Measurements from ENCODE around the gene DNAJB12. TPM values are rescaled to one million over a fixed set of nuclear protein-coding genes. Genes with fewer than 3 reads are reported as not detected.

The DNAJB12 gene
- total and polyA plus RNA-seq, 4 donors, result 22.9 to 41.5 (median 36.2) TPM

DNA sequence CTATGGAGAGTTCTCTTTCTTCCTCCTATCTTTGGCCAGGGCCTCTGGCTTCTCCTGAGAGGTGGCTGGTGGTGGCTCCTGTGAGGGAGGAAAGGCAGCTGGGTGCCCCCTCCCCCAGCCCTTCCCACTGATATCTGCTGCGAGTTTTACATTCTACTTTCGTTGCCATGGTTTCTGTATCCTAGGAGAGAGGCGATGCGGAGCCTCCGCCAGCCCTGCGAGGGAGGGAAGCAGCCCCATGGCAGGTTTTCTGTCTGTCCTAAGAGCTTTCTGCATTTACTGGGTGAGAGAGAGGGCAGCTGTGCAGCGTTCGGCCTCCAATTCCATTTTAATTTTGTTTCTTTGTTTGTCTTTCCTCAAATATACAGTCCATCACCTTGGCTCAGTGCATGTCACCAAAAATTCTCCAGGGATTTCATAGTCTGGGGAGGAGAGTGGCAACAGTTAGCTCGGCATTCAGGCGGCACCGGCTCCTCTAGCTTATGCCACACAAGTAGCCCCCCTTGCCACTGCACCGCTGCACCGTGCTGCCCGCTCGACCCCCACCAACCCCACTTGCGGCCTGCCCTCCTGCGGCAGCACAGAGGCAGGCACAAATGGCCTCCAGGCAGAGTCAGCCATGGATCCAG lies 20.4 kb downstream of the DNAJB12 start:
- H3K27ac ChIP-seq (ENCODE audit: low read depth, low read length), result peak overlapping the region; percentile 87
- H3K27me3 ChIP-seq (ENCODE audit: control insufficient read depth, insufficient read depth, low read length), result no peaks in the 10 kb centered on the region
- no peaks in the 10 kb centered on the region for H3K9me3 ChIP-seq (ENCODE audit: control insufficient read depth, insufficient read depth, low read length)
- H3K4me3 ChIP-seq (ENCODE audit: low read depth, low read length), result no peak overlapping the region
- peaks cover 53% of the 10 kb centered on the region for H3K36me3 ChIP-seq (ENCODE audit: control insufficient read depth, insufficient read depth, low read length)
- DNase-seq (ENCODE audit: low read depth in 4 of 6, low spot score in 6 of 6), result peak in 4 of 6 donors; percentile 85 to 98 (median 92)
- WGBS (ENCODE audit: insufficient coverage), result 10% methylated on average over 8 of the region's 17 CpGs
- H3K4me1 ChIP-seq (ENCODE audit: control insufficient read depth, insufficient read depth, low read length), result peaks cover 72% of the 10 kb centered on the region

GRCh38 chr10:72333112-72334015 lies 21.4 kb downstream of the DNAJB12 start:
- Histone ChIP-seq H3K4me1 (ENCODE audit: control insufficient read depth, insufficient read depth, low read length) (peaks cover 81% of the 10 kb centered on the region), H3K36me3 (ENCODE audit: control insufficient read depth, insufficient read depth, low read length) (peaks cover 49% of the 10 kb centered on the region), H3K27ac (ENCODE audit: low read depth, low read length) (peak overlapping the region; percentile 87), H3K9me3 (ENCODE audit: control insufficient read depth, insufficient read depth, low read length) (no peaks in the 10 kb centered on the region), H3K27me3 (ENCODE audit: control insufficient read depth, insufficient read depth, low read length) (no peaks in the 10 kb centered on the region), H3K4me3 (ENCODE audit: low read depth, low read length) (no peak overlapping the region)
- no peak for DNase-seq (ENCODE audit: low read depth in 4 of 6, low spot score in 6 of 6)
- 79% methylated on average over 11 of the region's 19 CpGs for WGBS (ENCODE audit: insufficient coverage)

DNA sequence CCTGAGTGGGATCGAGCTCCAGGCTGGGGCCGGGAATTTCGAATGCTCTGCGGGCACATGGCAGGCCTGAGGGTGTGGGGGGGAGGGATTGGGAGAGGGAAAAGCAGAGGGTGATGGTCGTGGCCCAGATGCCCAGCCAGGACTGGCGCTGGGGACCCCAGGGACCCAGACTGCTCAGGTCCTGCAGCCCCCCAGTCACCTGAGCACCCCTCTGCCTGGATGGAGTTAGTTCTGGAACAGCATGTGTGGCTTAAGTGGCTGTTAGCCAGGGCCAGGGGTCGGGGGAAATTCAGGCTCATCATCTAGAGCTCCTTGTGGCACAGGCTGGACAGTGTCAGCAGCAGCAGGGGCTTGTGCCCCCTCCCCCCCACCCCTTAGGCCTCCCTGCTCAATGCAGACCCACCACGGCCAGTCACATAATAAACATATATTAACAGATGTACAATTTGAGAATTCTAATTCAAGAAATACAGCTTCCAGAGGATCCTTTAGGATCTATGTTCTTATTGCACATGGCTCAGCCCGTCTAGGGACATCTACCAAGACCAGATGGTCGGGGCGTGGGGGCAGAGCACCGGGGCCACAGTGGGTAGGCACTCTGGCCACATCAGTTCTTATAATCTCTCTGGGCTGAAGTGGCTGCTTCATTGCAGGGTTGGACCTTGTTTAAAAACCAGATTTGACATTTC lies 22.2 kb downstream of the DNAJB12 start:
- no peak overlapping the region for H3K4me3 ChIP-seq (ENCODE audit: low read depth, low read length)
- peak overlapping the region; percentile 87 for H3K27ac ChIP-seq (ENCODE audit: low read depth, low read length)
- H3K36me3 ChIP-seq (ENCODE audit: control insufficient read depth, insufficient read depth, low read length), result peaks cover 41% of the 10 kb centered on the region
- WGBS (ENCODE audit: insufficient coverage), result 7% methylated on average over 7 of the region's 12 CpGs
- no peaks in the 10 kb centered on the region for H3K9me3 ChIP-seq (ENCODE audit: control insufficient read depth, insufficient read depth, low read length)
- H3K27me3 ChIP-seq (ENCODE audit: control insufficient read depth, insufficient read depth, low read length), result no peaks in the 10 kb centered on the region
- DNase-seq (ENCODE audit: low read depth in 4 of 6, low spot score in 6 of 6), result peak in 1 of 6 donors; percentile 29
- H3K4me1 ChIP-seq (ENCODE audit: control insufficient read depth, insufficient read depth, low read length), result peaks cover 89% of the 10 kb centered on the region

DNA sequence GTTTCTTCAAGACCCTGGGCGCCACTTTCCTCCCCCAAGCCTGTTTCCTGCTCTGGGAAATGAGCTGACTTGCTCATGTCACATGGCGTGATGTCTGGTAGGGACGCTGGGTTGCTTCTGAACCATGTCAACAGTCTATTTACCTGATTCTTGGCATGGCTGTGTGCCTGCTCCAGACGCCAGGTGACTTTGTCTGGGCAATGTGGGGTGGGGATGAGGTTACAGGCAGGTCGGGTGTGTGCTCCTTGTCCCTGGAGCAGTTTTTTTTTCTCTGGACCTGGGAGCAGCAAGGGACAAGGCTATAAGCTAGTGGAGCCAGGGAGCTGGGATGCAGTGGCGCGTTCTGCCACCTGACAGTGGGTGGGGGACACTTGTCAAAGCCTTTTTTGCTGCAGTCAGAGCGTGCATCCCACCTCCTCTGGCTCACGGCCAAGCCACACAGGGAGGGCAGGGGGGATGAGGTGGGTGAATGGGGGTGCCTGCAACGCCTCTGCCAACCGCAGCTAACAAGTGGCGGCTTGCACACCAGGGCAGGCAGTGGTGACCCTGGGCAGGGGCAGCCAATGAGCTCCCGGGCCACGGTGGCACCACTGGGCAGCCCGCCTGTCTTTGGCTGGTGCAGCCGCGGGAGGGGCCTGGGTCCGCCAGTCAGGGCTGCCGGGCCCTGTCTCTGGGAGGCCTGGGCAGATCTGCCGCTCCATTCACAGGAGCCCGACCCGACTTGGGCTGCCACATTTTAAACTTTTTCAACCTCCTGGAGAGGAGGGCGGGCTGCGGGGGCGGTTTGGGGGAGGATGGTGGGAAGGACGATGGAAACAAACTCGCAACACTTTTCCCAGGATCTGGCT lies 22.9 kb downstream of the DNAJB12 start:
- Histone ChIP-seq H3K27ac (ENCODE audit: low read depth, low read length) (peak overlapping the region; percentile 87), H3K36me3 (ENCODE audit: control insufficient read depth, insufficient read depth, low read length) (peaks cover 34% of the 10 kb centered on the region), H3K4me1 (ENCODE audit: control insufficient read depth, insufficient read depth, low read length) (peaks cover 89% of the 10 kb centered on the region), H3K27me3 (ENCODE audit: control insufficient read depth, insufficient read depth, low read length) (no peaks in the 10 kb centered on the region), H3K4me3 (ENCODE audit: low read depth, low read length) (no peak overlapping the region), H3K9me3 (ENCODE audit: control insufficient read depth, insufficient read depth, low read length) (no peaks in the 10 kb centered on the region)
- WGBS (ENCODE audit: insufficient coverage), result 12% methylated on average over 23 of the region's 27 CpGs
- peak in 4 of 6 donors; percentile 81 to 95 (median 89) for DNase-seq (ENCODE audit: low read depth in 4 of 6, low spot score in 6 of 6)

DNA sequence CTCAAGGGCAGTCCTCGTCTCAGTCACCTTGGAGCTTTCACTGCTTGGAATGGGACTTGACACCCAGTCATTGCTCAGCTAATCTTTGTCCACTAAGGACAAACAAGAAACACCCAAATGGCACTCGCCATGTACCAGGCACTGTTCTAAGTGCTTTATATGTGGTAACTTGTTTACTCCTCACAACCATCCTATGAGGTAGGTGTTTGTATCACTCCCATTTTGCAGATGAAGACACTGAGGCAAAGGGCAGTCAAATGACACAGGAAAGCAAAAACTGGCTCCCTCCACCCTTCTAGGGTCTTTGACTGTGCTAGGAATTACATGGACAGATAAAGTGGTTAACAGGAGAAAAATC lies 24.7 kb downstream of the DNAJB12 start:
- H3K9me3 ChIP-seq (ENCODE audit: control insufficient read depth, insufficient read depth, low read length), result no peaks in the 10 kb centered on the region
- no peak overlapping the region for H3K4me3 ChIP-seq (ENCODE audit: low read depth, low read length)
- peak overlapping the region; percentile 52 for H3K27ac ChIP-seq (ENCODE audit: low read depth, low read length)
- H3K27me3 ChIP-seq (ENCODE audit: control insufficient read depth, insufficient read depth, low read length), result no peaks in the 10 kb centered on the region
- DNase-seq (ENCODE audit: low read depth in 4 of 6, low spot score in 6 of 6), result no peak
- peaks cover 82% of the 10 kb centered on the region for H3K4me1 ChIP-seq (ENCODE audit: control insufficient read depth, insufficient read depth, low read length)
- H3K36me3 ChIP-seq (ENCODE audit: control insufficient read depth, insufficient read depth, low read length), result peaks cover 16% of the 10 kb centered on the region
- 63% methylated on average over 1 of the region's 2 CpGs for WGBS (ENCODE audit: insufficient coverage)

- no peak overlapping the region for H3K4me3 ChIP-seq (ENCODE audit: low read depth, low read length)
- H3K4me1 ChIP-seq (ENCODE audit: control insufficient read depth, insufficient read depth, low read length), result peaks cover 82% of the 10 kb centered on the region
- no peak for DNase-seq (ENCODE audit: low read depth in 4 of 6, low spot score in 6 of 6)
- peaks cover 11% of the 10 kb centered on the region for H3K36me3 ChIP-seq (ENCODE audit: control insufficient read depth, insufficient read depth, low read length)
- H3K27ac ChIP-seq (ENCODE audit: low read depth, low read length), result peak overlapping the region; percentile 78
- 74% methylated on average over 10 of the region's 11 CpGs for WGBS (ENCODE audit: insufficient coverage)
- no peaks in the 10 kb centered on the region for H3K27me3 ChIP-seq (ENCODE audit: control insufficient read depth, insufficient read depth, low read length)
- no peaks in the 10 kb centered on the region for H3K9me3 ChIP-seq (ENCODE audit: control insufficient read depth, insufficient read depth, low read length)
These were observed 25.2 kb downstream of the DNAJB12 start for GRCh38 chr10:72329290-72330068.

DNA sequence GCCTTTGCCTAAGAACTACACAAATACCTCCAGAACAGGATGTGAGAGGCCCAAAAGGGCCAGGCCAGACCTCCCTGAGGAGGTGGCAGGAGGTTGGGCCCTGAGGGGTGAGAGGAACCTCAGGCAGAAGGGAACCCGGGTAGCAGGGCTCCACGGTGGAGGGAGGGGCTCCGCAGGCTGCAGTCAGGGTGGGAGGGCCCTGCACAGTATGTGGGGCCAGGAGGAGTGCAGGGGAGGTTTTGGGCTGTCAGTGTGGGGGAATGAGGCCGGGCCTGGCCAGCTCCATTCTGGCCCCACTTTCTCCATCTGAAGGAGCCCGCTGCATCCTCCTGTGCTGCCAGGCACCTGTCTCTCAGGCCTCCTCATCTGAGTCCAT lies 25.9 kb downstream of the DNAJB12 start:
- peaks cover 78% of the 10 kb centered on the region for H3K4me1 ChIP-seq (ENCODE audit: control insufficient read depth, insufficient read depth, low read length)
- WGBS (ENCODE audit: insufficient coverage), result 44% methylated on average over 5 of the region's 5 CpGs

GRCh38 chr10:72328045-72328828 lies 26.5 kb downstream of the DNAJB12 start:
- WGBS (ENCODE audit: insufficient coverage), result 28% methylated on average over 13 of the region's 14 CpGs
- Histone ChIP-seq H3K9me3 (ENCODE audit: control insufficient read depth, insufficient read depth, low read length) (no peaks in the 10 kb centered on the region), H3K27me3 (ENCODE audit: control insufficient read depth, insufficient read depth, low read length) (no peaks in the 10 kb centered on the region), H3K4me1 (ENCODE audit: control insufficient read depth, insufficient read depth, low read length) (peaks cover 74% of the 10 kb centered on the region), H3K27ac (ENCODE audit: low read depth, low read length) (peak overlapping the region; percentile 78), H3K36me3 (ENCODE audit: control insufficient read depth, insufficient read depth, low read length) (peaks cover 4% of the 10 kb centered on the region), H3K4me3 (ENCODE audit: low read depth, low read length) (no peak overlapping the region)
- peak in 2 of 6 donors; percentile 67 to 76 for DNase-seq (ENCODE audit: low read depth in 4 of 6, low spot score in 6 of 6)

More for the DNA sequence above, 25.9 kb downstream of the DNAJB12 start:
- no peak for DNase-seq (ENCODE audit: low read depth in 4 of 6, low spot score in 6 of 6)
- Histone ChIP-seq H3K36me3 (ENCODE audit: control insufficient read depth, insufficient read depth, low read length) (peaks cover 10% of the 10 kb centered on the region), H3K4me3 (ENCODE audit: low read depth, low read length) (no peak overlapping the region), H3K27ac (ENCODE audit: low read depth, low read length) (peak overlapping the region; percentile 78), H3K9me3 (ENCODE audit: control insufficient read depth, insufficient read depth, low read length) (no peaks in the 10 kb centered on the region), H3K27me3 (ENCODE audit: control insufficient read depth, insufficient read depth, low read length) (no peaks in the 10 kb centered on the region)

Measured in spinal cord (tissue), 10 donors.